Measurements from ENCODE around the gene DTD2.

- TF ChIP-seq CTCF (IDR thresholded peaks at IDR 0.05; ENCODE audit: low read depth, low read length) (no peak), POLR2A (IDR thresholded peaks at IDR 0.05; ENCODE audit: extremely low read depth, insufficient read length) (no peak)
These were observed 48.1 kb upstream of the DTD2 start for GRCh38 chr14:31505411-31505810.
